Mucosa of descending colon (tissue), 3 donors: Measurements from ENCODE around the gene ZBTB20. TPM values are rescaled to one million over a fixed set of nuclear protein-coding genes. Genes with fewer than 3 reads are reported as not detected.

Source experiments
- ATAC-seq: fragments of 200-7000 bp; cut with Tn5 transposase; one replicate; pipeline ENCODE4 v1.9.1; 2020; ENCODE audit warnings: mild to moderate bottlenecking, moderate library complexity
- DNase-seq, 3 donors: peaks; one replicate each; pipeline ENCODE4 v3.0.0-alpha.2; 2020
- H3K36me3 ChIP-seq: fragments of 200-600 bp; one replicate; pipeline ENCODE4 v1.8.0; 2021; ENCODE audit warnings: low read depth, mild to moderate bottlenecking
- H3K4me1 ChIP-seq: fragments of 200-600 bp; one replicate; pipeline ENCODE4 v1.8.0; 2021; ENCODE audit warnings: low read depth, mild to moderate bottlenecking
- H3K4me3 ChIP-seq: fragments of 200-600 bp; one replicate; pipeline ENCODE4 v1.8.0; 2021; ENCODE audit warnings: mild to moderate bottlenecking
- H3K9me3 ChIP-seq: fragments of 200-600 bp; one replicate; pipeline ENCODE4 v1.8.0; 2021; ENCODE audit warnings: mild to moderate bottlenecking
- intact Hi-C, 2 donors: fragments of 100-400 bp; cut with DNase I in 1 of 2; cut with micrococcal nuclease in 1 of 2; formaldehyde crosslinking; loops; one replicate each; pipeline versions ENCODE4 v1.11.0 to v1.11.1; 2022; cut with DNase I, micrococcal nuclease
- total RNA-seq, 3 donors: library from RNA; stranded (reverse); fragmentation: NEBNext Ultra II Directional in 2 of 3; extraction: Animal tissue kit (Norgen Biotek cat#: 25700) in 2 of 3; gene quantifications; one replicate each; pipeline versions ENCODE4 v1.2.1 to v1.2.4, GENCODE V29; 2021 to 2023
- TF ChIP-seq, protein P1 (sequence below): fragments of 200-600 bp; IDR thresholded peaks from one replicate; pipeline ENCODE4 v1.8.0; 2022; ENCODE audit warnings: antibody characterized with exemption, mild to moderate bottlenecking
- donor health status: DM: no; HTN: no; CAD: no; lungs with moderate emphysema.
- donor health status: DM: no; HTN: no; CAD: no.
- donor health status: DM: no; HTN: yes; CAD: no.

Gene ZBTB20
- total RNA-seq, 3 donors from 2014 or later: 30.6 to 85.6 (median 37.3) TPM

DNA sequence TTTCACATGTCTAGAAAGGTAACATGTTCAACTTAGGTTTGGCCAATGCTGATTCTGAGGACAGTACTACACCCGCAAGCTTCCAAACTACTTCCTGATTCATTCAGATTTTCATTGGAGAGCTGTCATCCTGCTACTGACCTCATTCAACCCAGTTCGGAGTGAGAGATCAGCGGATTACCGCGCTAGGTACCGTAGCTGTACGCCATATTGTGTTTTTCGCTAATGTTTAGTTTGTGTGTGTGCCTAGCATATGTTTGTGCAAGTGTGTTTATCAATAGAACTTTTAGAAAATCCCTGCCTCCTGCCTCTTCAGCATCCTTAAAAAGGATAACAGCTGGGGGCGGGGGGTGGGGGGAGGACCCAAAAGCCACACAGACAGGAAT, 1.1 kb downstream of the ZBTB20 start:
- no peaks in the 10 kb centered on the region for H3K9me3 ChIP-seq
- H3K4me3 ChIP-seq: peak overlapping the region; percentile 59
- DNase-seq: peak in 2 of 3 donors; percentile 49 to 70
- peak; percentile 27 for ATAC-seq
- H3K4me1 ChIP-seq: peaks cover 3% of the 10 kb centered on the region
- no peaks in the 10 kb centered on the region for H3K36me3 ChIP-seq
- TF ChIP-seq, protein P1, sequence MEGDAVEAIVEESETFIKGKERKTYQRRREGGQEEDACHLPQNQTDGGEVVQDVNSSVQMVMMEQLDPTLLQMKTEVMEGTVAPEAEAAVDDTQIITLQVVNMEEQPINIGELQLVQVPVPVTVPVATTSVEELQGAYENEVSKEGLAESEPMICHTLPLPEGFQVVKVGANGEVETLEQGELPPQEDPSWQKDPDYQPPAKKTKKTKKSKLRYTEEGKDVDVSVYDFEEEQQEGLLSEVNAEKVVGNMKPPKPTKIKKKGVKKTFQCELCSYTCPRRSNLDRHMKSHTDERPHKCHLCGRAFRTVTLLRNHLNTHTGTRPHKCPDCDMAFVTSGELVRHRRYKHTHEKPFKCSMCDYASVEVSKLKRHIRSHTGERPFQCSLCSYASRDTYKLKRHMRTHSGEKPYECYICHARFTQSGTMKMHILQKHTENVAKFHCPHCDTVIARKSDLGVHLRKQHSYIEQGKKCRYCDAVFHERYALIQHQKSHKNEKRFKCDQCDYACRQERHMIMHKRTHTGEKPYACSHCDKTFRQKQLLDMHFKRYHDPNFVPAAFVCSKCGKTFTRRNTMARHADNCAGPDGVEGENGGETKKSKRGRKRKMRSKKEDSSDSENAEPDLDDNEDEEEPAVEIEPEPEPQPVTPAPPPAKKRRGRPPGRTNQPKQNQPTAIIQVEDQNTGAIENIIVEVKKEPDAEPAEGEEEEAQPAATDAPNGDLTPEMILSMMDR: no peak
- intact Hi-C loops: loop anchor here in 1 of 2 donors (10.0 kb wide), 1 partner anchor 51 kb away; no protein-coding TSS in a partner anchor

- no peaks in the 10 kb centered on the region for H3K9me3 ChIP-seq
- no peak overlapping the region for H3K4me3 ChIP-seq
- no peaks in the 10 kb centered on the region for H3K36me3 ChIP-seq
- ATAC-seq (no peak), DNase-seq (no peak)
- intact Hi-C loops: loop anchor here in 1 of 2 donors (10.0 kb wide), 1 partner anchor 46 kb away; no protein-coding TSS in a partner anchor
- TF ChIP-seq, protein P1: no peak
- H3K4me1 ChIP-seq: peaks cover 3% of the 10 kb centered on the region
These were observed 5.9 kb downstream of the ZBTB20 start for GRCh38 chr3:115141033-115141757.

GRCh38 chr3:115139072-115139471, 8.0 kb downstream of the ZBTB20 start:
- Histone ChIP-seq H3K4me1 (no peaks in the 10 kb centered on the region), H3K9me3 (no peaks in the 10 kb centered on the region), H3K4me3 (no peak overlapping the region), H3K36me3 (no peaks in the 10 kb centered on the region)
- TF ChIP-seq, protein P1: no peak
- intact Hi-C loops: no loop called here
- ATAC-seq (no peak), DNase-seq (no peak)

DNA sequence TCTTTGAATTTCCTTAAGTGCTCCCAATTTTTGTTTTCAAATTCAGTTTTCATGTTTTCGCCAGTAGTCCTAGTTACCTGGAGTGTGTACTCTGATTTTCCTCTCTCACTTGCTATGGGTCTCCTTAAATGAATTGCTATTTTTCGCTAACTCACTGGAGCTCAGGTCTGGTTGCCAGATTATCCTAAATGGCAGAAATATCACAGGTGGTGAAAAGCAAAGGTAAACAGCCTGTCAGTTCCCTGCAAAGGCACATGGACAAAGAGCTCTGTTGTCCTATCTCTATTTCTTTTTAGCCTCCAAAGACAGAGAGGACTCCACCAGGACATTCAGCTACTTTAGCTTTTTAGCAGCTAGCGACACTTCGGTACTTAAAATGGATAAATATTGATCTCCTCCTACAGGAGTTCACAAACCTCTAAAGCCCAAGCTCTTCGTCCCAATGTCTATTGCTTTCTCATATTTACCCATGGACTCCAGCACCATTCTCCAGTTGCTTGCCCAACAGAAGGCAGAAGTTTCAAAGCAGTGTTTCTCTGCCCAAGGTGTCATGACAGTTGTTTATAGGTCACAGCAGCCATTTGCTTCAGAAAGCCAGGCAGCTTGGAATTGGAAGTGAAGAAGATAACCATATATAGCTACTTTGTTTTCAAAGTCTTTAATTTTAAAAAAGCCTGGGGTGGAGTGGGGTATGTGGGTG, 12.3 kb downstream of the ZBTB20 start:
- no peak for ATAC-seq
- intact Hi-C loops: no loop called here
- Histone ChIP-seq H3K4me1 (no peaks in the 10 kb centered on the region), H3K4me3 (no peak overlapping the region), H3K36me3 (no peaks in the 10 kb centered on the region), H3K9me3 (no peaks in the 10 kb centered on the region)
- DNase-seq: no peak
- TF ChIP-seq, protein P1: no peak

GRCh38 chr3:115127208-115127607, 19.9 kb downstream of the ZBTB20 start:
- no peak for DNase-seq
- intact Hi-C loops: no loop called here
- Histone ChIP-seq H3K36me3 (no peaks in the 10 kb centered on the region), H3K4me3 (no peak overlapping the region), H3K9me3 (no peaks in the 10 kb centered on the region), H3K4me1 (no peaks in the 10 kb centered on the region)
- ATAC-seq: no peak
- TF ChIP-seq, protein P1: no peak
